Measurements from ENCODE around the gene CCN5.
"Not testable (repeated sequence)": the region's sequence is repeated elsewhere in the genome, so short reads cannot be mapped to it uniquely, and the experiment has no call there.

Gene CCN5

GRCh38 chr20:44714701-44715498, at the start of gene CCN5:
Gene CCN5 (plus strand): TSS chr20:44715369. CDS start chr20:44715391, 22 bp downstream.
- DNase-seq (ENCODE audit: low read depth in 2 of 2), result no peak

- no peak for DNase-seq (ENCODE audit: low read depth in 2 of 2)
These were observed 49.1 kb upstream of the CCN5 start for GRCh38 chr20:44666066-44666465.

GRCh38 chr20:44670851-44671250, 44.3 kb upstream of the CCN5 start:
- not testable (repeated sequence) for DNase-seq (ENCODE audit: low read depth in 2 of 2)

- DNase-seq (ENCODE audit: low read depth in 2 of 2), result peak in 1 of 2 donors; percentile 56
These were observed 43.6 kb upstream of the CCN5 start for GRCh38 chr20:44671541-44671940.

GRCh38 chr20:44672318-44672902, 42.8 kb upstream of the CCN5 start:
- DNase-seq (ENCODE audit: low read depth in 2 of 2), result not testable (repeated sequence)

GRCh38 chr20:44678242-44678641, 36.9 kb upstream of the CCN5 start:
- DNase-seq (ENCODE audit: low read depth in 2 of 2), result no peak

- DNase-seq (ENCODE audit: low read depth in 2 of 2), result no peak
These were observed 36.1 kb upstream of the CCN5 start for GRCh38 chr20:44678990-44679611.

GRCh38 chr20:44681796-44682566, 33.2 kb upstream of the CCN5 start:
- DNase-seq (ENCODE audit: low read depth in 2 of 2), result no peak

- DNase-seq (ENCODE audit: low read depth in 2 of 2), result peak; percentile 24 to 52
These were observed 31.7 kb upstream of the CCN5 start for GRCh38 chr20:44683263-44684046.

- no peak for DNase-seq (ENCODE audit: low read depth in 2 of 2)
These were observed 30.9 kb upstream of the CCN5 start for GRCh38 chr20:44684047-44684967.

- DNase-seq (ENCODE audit: low read depth in 2 of 2), result no peak
These were observed 28.2 kb upstream of the CCN5 start for GRCh38 chr20:44686934-44687333.

- DNase-seq (ENCODE audit: low read depth in 2 of 2), result no peak
These were observed 27.0 kb upstream of the CCN5 start for GRCh38 chr20:44688053-44688625.

GRCh38 chr20:44689809-44690208, 25.4 kb upstream of the CCN5 start:
- no peak for DNase-seq (ENCODE audit: low read depth in 2 of 2)

- DNase-seq (ENCODE audit: low read depth in 2 of 2), result no peak
These were observed 24.3 kb upstream of the CCN5 start for GRCh38 chr20:44690781-44691423.

- no peak for DNase-seq (ENCODE audit: low read depth in 2 of 2)
These were observed 23.4 kb upstream of the CCN5 start for GRCh38 chr20:44691424-44692423.

GRCh38 chr20:44692932-44693480, 22.2 kb upstream of the CCN5 start:
- DNase-seq (ENCODE audit: low read depth in 2 of 2), result no peak

- no peak for DNase-seq (ENCODE audit: low read depth in 2 of 2)
These were observed 21.5 kb upstream of the CCN5 start for GRCh38 chr20:44693627-44694026.

- DNase-seq (ENCODE audit: low read depth in 2 of 2), result no peak
These were observed 21.0 kb upstream of the CCN5 start for GRCh38 chr20:44694159-44694558.
